SW480 (cell line): ENCODE measurements around the gene ARHGAP42.

ENCODE experiments used
- DNase-seq: peaks from one replicate; pipeline ENCODE4 v3.0.0-alpha.2; 2016; ENCODE audit warnings: low spot score

Gene ARHGAP42

GRCh38 chr11:100831929-100832494, 144.9 kb downstream of the ARHGAP42 start:
- DNase-seq: no peak

DNA sequence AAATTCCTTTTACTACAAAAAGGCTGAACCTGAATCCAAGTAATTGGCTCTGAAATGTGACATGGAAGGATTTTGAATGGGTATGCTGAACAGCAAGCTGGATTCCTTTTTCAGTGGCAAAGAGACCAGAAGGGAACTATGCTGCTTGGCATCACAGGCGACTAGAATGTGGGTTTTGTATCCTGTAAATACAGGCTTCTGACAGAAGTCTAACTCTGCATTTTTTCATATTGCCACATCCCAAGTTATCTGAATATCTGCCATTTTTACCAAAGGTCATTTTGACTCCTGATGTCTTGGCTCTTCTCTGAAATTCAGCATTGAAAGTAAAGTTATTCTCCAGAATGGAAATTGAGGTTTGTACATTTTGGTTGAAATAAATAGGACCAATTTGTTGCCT, 145.7 kb downstream of the ARHGAP42 start:
- DNase-seq: no peak

GRCh38 chr11:100833276-100833675, 146.2 kb downstream of the ARHGAP42 start:
- no peak for DNase-seq

GRCh38 chr11:100835854-100836253, 148.8 kb downstream of the ARHGAP42 start:
- DNase-seq: no peak

GRCh38 chr11:100837311-100837710, 150.2 kb downstream of the ARHGAP42 start:
- no peak for DNase-seq

GRCh38 chr11:100841711-100842407, 154.8 kb downstream of the ARHGAP42 start:
- DNase-seq: no peak

DNA sequence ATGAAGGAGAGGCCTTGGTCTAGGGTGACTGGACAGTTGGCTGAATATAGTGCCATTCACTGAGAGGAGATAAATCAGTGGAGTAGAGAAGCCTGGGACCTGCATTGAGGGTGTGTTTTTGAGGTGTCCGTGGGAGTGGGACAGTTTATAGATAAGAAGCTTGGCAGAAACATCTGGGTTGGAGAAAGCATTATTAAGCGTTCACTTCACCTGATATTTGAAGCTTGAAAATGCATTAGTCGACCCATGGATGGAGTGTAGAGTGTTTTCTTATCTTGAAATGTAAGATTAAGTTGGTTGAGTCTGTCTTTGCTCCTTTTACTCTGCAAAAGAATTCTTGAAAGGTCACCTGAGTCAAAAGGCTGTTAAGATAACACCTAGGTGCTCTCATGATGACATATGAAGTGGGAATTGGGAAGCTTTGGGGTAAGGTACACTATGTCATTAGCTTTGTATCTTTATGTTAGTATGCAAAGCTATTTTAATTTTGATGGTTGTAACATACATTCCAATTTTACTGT, 160.7 kb downstream of the ARHGAP42 start:
- no peak for DNase-seq

- DNase-seq: no peak
Measured at GRCh38 chr11:100849009-100849900, 162.2 kb downstream of the ARHGAP42 start.

- DNase-seq: no peak
Measured at GRCh38 chr11:100849901-100850235, 162.8 kb downstream of the ARHGAP42 start.

DNA sequence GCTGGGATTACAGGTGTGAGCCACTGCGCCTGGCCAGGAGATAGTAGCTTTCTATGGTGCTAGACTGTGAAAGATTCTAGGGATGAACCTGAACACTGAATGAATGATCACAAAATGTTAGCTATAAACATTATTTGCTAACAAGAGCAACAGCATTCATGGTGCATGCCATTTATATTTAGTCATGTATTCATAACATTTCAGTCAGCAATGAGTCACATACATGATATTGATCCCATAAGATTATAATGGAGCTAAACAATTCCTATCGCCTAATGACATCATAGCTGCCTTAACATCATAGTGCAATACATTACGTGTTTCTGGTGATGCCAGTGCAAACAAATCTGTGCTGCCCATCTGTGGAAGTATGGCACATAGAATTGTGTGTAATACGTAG, 164.1 kb downstream of the ARHGAP42 start:
- no peak for DNase-seq

DNA sequence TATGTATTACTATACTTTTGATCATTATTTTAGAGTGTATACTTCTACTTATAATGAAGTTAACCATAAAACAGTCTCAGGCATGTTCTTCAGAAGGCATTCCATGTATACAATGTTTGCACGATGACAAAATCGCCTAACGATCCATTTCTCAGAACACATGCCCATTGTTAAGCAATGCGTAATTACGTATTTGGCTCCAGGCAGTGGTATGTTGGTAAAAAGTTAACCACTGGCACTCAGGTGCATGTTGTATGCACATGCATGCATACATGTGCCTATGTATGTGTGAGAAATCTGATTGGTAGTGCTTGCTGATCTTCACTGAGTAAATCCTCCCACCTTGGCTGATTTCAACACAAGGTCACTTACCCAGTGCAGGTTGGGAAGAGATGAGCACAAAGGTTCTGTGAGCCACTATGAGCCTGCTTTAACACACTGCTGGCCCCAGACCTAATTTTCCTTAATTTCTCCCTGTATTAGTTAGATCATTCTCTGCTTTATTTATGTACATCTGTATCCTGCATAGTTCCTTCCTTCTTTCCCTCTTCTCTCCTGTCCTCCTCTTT, 164.6 kb downstream of the ARHGAP42 start:
- no peak for DNase-seq

DNA sequence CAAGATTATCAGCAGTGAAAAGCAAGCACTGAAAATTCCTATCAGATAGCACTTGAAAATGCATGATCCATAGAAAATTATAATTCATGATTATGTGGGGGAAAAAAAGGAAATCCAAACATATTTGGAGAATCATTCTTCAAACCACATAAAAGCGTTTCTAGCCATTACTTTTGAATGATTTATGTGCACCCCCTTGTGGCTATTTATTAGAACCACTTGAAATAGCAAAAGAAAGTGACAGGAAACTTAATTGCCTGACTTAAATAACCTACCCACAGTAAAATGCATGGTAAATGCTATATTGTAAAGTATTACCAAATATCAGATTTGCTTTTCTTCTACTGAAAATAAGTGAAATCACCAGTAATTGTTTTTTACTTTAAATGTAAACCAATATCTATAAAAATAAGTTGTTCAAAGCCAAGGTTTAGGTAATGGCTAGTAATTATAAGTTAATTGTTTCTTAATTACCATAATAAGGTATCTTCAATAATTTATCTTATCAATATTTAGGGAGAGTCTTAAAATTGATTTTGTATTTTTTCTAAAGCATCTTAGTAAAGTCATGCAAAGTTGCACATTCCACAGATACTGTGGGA, 168.5 kb downstream of the ARHGAP42 start:
- peak; percentile 64 for DNase-seq

DNA sequence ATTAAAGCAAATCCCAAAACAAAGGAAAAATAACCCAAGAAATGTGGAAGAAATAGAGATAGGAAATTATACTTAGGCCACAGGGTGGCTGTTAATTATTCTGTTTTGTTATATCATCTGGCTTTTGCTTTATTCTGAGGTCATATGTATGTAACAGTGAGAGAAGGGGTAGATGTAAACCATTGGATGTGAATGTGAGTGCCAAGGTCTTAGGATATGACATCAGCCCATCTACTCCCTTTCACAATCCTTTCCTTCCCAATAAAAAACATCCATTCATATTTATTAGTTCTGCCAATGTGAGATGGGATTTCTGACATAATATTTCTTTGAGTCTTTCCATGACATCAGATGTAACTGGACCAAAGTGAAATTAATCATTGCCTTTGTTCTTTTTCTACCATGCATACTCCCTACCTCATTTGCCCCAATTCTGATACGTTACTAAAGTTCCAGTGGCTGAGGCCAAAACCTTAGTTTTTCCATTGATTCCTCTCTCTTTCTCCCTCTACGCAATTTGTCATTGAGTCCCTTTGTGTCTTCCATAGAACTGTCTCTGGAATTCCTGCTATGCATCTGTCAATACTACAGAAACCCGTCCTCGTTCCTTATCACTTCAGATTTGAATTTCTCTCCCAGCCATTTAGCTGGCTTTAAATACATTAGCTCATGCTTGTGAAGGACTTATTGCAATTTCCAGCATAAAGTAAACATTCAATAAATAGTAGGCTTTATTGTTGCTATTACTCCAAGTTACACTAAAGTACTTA, 170.3 kb downstream of the ARHGAP42 start:
- no peak for DNase-seq

- DNase-seq: no peak
Measured at GRCh38 chr11:100860318-100861155, 173.4 kb downstream of the ARHGAP42 start.

GRCh38 chr11:100861212-100861611, 174.1 kb downstream of the ARHGAP42 start:
- no peak for DNase-seq

- peak; percentile 2 for DNase-seq
Measured at GRCh38 chr11:100863080-100863581, 176.0 kb downstream of the ARHGAP42 start.

- no peak for DNase-seq
Measured at GRCh38 chr11:100865443-100866065, 178.5 kb downstream of the ARHGAP42 start.

DNA sequence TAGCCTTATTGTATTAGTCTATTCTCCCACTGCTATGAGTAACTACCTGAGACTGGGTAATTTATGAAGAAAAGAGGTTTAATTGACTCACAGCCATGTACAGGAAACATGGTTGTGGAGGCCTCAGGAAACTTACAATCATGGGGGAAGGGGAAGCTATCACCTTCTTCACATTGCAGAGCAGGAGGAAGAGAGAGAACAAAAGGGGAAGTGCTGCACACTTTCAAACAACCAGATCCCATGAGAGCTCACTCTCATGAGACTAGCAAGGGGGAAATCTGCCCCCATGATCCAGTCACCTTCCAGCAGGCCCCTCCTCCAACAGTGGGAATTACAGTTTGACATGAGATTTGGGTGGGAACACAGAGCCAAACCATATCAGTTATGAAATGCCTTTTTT, 179.4 kb downstream of the ARHGAP42 start:
- no peak for DNase-seq

GRCh38 chr11:100867606-100868005, 180.5 kb downstream of the ARHGAP42 start:
- no peak for DNase-seq

DNA sequence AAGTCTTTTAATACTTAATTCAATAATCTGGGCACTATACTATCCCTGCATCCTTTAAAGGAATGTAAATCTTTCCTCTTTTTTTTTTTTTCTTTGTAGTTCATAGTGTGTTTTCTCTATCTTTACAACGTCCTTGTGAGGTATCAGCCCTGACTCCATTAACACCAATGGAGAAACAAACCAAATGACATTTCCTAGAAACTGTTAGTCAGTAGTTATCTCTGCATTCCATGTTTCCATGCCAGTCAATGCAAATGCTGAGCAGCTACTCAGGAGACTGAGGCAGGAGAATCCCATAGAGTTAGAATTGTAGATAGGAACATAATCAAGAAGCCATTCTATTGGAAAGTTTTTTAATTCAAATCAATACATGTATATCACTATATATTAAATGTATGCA, 182.2 kb downstream of the ARHGAP42 start:
- no peak for DNase-seq
